GM20000 (cell line): ENCODE data around the gene ADAMTSL1.

Experiments
- DNase-seq: peaks from one replicate; pipeline ENCODE4 v3.0.0; 2012; ENCODE audit warnings: low spot score
- CTCF ChIP-seq: IDR thresholded peaks from 2 replicates; pipeline ENCODE4 v1.5.1; 2012; ENCODE audit warnings: mild to moderate bottlenecking, control low read depth; ENCODE audit errors: extremely low read depth, missing control alignments

ADAMTSL1 gene

GRCh38 chr9:18467696-18468095 lies 6.3 kb upstream of the ADAMTSL1 start:
- no peak for TF ChIP-seq CTCF
- DNase-seq = no peak

- no peak for DNase-seq
- no peak for TF ChIP-seq CTCF
These were observed 1.5 kb upstream of the ADAMTSL1 start for GRCh38 chr9:18472435-18472834.

- DNase-seq = no peak
- TF ChIP-seq CTCF = no peak
These were observed 1.1 kb upstream of the ADAMTSL1 start for GRCh38 chr9:18472841-18473251.

- no peak for DNase-seq
- TF ChIP-seq CTCF = no peak
These were observed 830 bp downstream of the ADAMTSL1 start for GRCh38 chr9:18474783-18475182.

- TF ChIP-seq CTCF = no peak
- no peak for DNase-seq
These were observed 3.2 kb downstream of the ADAMTSL1 start for GRCh38 chr9:18477121-18477660.

GRCh38 chr9:18477719-18478118 lies 3.8 kb downstream of the ADAMTSL1 start:
- no peak for TF ChIP-seq CTCF
- no peak for DNase-seq

- DNase-seq = no peak
- TF ChIP-seq CTCF = no peak
These were observed 4.8 kb downstream of the ADAMTSL1 start for GRCh38 chr9:18478501-18479361.
